GM13977 (cell line): ENCODE data around the gene IZUMO1R.

Source experiments
- DNase-seq: peaks from one replicate; pipeline ENCODE4 v3.0.0; 2012; ENCODE audit warnings: low spot score
- CTCF ChIP-seq: IDR thresholded peaks from 2 replicates; pipeline ENCODE4 v1.5.1; 2012; ENCODE audit warnings: mild to moderate bottlenecking, control low read depth; ENCODE audit not compliant: insufficient read depth; ENCODE audit errors: extremely low read depth, missing control alignments
- in situ Hi-C: fragments of 300-500 bp; cut with MboI; formaldehyde crosslinking; loops from one replicate; pipeline ENCODE4 v1.12.0; 2022; ENCODE audit warnings: low sequenced_read_pairs, low pct_unique_long_range_greater_than_20kb, mixed read lengths, inconsistent platforms; ENCODE audit not compliant: unreplicated experiment

The IZUMO1R gene

GRCh38 chr11:94307101-94307791, 2.9 kb downstream of the IZUMO1R start:
- in situ Hi-C loops: no loop called here
- no peak for DNase-seq
- TF ChIP-seq CTCF: no peak

- no peak for DNase-seq
- in situ Hi-C loops: no loop called here
- no peak for TF ChIP-seq CTCF
Observed at GRCh38 chr11:94308024-94308423, 3.6 kb downstream of the IZUMO1R start.

GRCh38 chr11:94309757-94310156, 5.4 kb downstream of the IZUMO1R start:
- in situ Hi-C loops: no loop called here
- no peak for TF ChIP-seq CTCF

GRCh38 chr11:94310191-94310875, 6.0 kb downstream of the IZUMO1R start:
- in situ Hi-C loops: no loop called here
- TF ChIP-seq CTCF: no peak
- DNase-seq: no peak

More at GRCh38 chr11:94309757-94310156, 5.4 kb downstream of the IZUMO1R start:
- DNase-seq: no peak

GRCh38 chr11:94312339-94312738, 8.0 kb downstream of the IZUMO1R start:
- in situ Hi-C loops: no loop called here
- DNase-seq: no peak
- TF ChIP-seq CTCF: no peak

GRCh38 chr11:94314064-94314463, 9.7 kb downstream of the IZUMO1R start:
- in situ Hi-C loops: no loop called here
- TF ChIP-seq CTCF: no peak

GRCh38 chr11:94315664-94316063, 11.3 kb downstream of the IZUMO1R start:
- in situ Hi-C loops: no loop called here
- no peak for DNase-seq

More at GRCh38 chr11:94314064-94314463, 9.7 kb downstream of the IZUMO1R start:
- DNase-seq: no peak

More at GRCh38 chr11:94315664-94316063, 11.3 kb downstream of the IZUMO1R start:
- no peak for TF ChIP-seq CTCF
